ENCODE results near the gene EP400.

The EP400 gene

GRCh38 chr12:132052196-132052932, 102.6 kb downstream of the EP400 start:
- DNase-seq = no peak

DNA sequence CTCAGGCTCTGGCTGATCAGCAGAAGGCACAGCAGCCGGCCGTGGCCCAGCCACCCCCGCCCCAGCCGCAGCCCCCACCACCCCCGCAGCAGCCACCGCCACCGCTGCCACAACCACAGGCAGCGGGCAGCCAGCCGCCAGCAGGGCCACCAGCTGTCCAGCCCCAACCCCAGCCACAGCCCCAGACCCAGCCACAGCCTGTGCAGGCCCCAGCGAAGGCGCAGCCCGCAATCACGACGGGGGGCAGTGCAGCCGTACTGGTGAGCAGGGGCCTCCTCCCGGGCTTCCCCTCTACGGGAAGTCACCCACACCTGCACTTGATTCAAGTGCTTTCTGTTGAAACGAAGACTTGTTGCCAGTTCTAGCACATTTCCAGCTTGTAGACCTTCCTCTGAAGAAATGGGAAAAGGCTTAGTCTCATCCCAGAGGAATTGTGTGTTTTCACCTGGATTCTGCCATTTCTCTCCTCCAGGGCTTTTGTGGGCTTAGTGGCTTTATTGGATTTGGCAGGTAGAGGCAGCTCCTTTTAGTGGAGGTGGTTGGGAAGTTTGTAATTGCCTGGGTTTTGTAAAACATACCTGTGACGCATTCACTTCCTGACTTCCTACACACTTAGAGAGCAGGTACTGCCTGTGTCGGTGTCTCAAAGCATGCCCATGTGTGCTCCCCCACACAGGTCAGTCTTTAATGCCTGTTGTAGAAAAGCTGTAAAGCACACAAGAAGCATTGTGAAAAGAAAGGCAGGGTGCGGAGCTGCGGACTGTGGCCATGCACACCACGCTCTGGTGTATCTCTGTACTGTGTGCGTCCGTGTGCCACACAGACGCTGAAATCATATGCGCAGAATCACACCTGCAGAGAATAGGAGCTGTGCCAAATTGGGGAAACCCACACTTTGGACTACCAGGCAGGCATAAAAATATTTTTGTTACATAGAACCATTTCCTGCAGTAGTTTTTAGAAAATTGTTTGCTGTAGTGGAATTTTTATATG, 103.9 kb downstream of the EP400 start:
- DNase-seq = no peak

GRCh38 chr12:132054983-132055382, 105.2 kb downstream of the EP400 start:
- DNase-seq = no peak

DNA sequence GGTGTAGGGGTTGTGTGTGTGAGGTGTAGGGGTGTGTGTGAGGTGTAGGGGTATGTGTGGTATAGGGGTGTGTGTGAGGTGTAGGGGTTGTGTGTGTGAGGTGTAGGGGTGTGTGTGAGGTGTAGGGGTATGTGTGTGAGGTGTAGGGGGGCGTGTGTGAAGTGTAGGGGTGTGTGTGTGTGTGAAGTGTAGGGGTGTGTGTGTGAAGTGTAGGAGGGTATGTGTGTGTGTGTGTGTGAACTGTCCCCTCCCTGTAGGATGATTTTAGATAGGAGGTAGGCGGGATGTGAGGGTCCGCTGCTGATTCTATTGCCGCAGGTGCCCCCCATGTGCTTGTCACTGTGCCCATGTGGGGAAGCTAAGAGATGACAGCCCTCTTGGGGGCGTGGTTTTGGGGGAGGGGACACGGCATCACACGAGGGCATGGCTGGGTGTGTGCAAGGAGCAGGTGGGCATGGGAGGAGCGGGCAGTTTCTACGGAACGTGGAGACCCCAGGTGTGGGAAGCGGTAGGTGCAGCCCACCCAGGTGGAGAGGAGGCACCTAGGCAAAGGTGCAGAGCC, 105.9 kb downstream of the EP400 start:
- DNase-seq = no peak

- DNase-seq = no peak
Measured at GRCh38 chr12:132056320-132056719, 106.6 kb downstream of the EP400 start.

DNA sequence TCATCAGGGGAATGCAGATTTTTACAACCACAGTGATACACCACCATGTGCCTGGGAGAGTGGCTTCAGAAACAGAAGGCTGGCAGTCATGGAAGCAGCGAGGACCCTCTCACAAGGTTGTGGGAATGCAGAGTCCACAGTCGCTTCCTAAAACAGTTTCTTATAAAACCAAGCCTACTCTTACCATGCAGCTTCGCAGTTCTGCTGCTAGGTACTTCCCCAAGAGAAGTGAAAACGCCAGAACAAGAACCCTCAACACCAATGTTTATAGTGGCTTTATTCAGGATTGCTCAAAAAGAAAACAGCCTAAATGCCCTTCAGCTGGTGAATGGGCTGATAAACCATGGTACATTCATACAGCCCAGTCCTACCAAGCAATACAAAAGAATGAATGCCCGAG, 107.2 kb downstream of the EP400 start:
- no peak for DNase-seq

GRCh38 chr12:132057691-132058090, 107.9 kb downstream of the EP400 start:
- no peak for DNase-seq

DNA sequence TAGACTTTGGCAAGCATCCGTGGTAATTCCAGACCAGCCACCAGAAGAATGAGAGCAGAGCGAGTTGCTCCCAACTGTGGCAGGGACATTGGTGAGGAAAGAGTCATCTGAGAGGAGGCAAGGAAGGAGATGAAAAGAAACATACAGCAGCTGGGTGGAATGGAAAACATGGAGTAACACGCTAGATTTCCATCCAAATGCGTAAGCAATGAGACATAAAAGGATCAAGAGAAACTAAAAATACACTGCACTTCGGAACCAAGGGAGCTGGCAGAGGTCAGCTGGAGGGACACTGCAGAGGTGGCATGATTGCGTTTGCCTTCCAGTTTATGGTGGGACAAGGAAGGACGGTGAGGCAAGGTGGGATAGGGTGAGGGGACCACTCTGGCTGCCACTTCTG, 111.5 kb downstream of the EP400 start:
- no peak for DNase-seq

GRCh38 chr12:132061641-132062430, 112.1 kb downstream of the EP400 start:
- no peak for DNase-seq

GRCh38 chr12:132062481-132062880, 112.7 kb downstream of the EP400 start:
- DNase-seq = no peak

GRCh38 chr12:132063491-132063890, 113.7 kb downstream of the EP400 start:
- DNase-seq = no peak

DNA sequence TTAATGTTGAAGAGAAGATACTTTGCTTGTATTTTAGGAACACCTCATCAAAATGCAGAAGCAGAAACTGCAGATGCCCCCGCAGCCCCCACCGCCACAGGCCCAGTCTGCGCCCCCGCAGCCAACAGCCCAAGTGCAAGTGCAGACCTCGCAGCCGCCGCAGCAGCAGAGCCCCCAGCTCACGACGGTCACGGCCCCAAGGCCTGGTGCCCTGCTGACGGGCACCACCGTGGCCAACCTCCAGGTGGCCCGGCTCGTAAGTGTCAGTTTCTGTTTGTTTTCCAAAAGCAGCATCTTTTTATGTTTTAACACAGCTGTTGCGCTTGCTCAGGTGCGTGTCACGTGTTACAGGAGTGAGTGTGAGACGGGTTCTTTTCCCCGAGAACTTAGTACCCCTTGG, 114.9 kb downstream of the EP400 start:
- no peak for DNase-seq

GRCh38 chr12:132065203-132065602, 115.5 kb downstream of the EP400 start:
- no peak for DNase-seq

DNA sequence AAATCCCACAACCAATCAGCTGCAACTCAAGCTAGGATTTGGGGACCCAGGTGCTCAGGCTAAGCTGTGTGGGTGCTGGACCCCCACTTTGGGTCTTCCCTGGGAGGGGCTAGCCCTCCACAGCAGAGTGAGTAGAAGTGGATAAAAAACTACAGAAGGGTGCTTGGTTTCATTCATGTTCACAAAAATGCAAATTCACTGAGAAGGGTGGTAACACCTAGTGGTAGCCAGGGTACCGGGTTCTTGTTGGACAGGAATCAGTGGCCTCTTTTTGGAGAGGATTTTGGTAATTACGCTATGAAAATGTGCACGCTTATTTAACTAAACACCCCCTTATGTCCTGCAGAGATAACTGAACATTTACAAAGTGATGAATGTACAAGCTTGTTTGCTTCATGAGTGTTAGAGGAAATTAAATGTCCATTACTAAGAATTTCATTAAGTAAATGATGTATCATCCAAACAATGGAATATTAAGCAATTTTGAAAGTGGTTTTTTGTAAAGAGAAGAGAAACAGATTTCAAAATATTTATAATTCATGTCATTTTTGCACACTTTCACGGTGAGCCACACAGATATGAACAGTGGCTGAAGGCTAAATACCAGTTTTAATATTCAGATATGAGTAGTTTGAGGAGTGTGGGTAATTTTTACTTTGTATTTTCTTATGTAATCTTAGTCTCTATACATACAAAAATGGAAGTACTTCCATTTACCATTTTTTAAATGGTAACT, 116.0 kb downstream of the EP400 start:
- no peak for DNase-seq

- DNase-seq = no peak
Measured at GRCh38 chr12:132066345-132066685, 116.6 kb downstream of the EP400 start.

DNA sequence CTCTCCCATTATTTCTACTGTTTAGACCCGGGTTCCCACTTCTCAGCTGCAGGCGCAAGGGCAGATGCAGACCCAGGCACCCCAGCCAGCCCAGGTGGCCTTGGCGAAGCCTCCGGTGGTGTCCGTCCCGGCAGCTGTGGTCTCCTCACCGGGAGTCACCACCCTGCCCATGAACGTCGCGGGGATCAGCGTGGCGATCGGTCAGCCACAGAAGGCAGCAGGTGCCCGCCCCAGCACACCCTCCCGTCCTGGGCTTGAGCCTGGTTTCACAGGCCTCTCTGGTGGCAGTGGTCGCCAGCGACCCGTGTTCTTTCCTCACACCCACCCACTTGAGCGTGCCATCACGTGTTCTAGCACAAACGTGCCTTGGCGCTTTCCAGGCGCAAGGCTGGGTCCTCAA, 117.0 kb downstream of the EP400 start:
- no peak for DNase-seq

- DNase-seq = no peak
Measured at GRCh38 chr12:132067182-132067581, 117.4 kb downstream of the EP400 start.

- DNase-seq = no peak
Measured at GRCh38 chr12:132068250-132068649, 118.5 kb downstream of the EP400 start.

DNA sequence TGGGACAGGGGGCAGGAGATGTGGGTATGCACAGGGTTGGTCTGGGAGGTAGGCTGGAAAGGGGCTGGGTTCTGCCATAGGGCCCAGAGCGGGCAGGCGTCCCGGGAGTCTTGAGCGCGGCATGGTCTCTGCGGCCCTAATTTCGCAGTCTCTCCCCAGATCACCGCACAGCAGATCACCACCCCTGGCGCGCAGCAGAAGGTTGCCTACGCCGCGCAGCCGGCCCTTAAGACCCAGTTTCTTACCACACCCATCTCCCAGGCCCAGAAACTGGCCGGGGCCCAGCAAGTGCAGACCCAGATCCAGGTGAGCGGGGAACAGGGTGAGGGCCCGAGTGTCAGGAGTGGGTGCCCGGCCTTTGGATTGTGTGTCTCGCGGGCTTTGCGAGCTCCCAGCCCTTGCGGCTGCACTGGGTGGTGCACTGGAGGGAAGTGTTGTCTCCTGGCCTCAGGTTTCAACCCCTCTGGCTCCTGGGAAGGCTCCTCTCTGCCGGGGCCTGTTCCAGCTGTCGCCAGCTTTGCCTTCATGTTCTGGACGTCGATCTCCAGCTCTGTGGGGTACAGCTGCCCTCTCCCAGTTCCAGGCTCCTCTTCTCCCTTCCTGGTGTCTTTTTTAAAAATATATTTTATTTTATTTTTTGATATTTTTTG, 119.7 kb downstream of the EP400 start:
- no peak for DNase-seq

DNA sequence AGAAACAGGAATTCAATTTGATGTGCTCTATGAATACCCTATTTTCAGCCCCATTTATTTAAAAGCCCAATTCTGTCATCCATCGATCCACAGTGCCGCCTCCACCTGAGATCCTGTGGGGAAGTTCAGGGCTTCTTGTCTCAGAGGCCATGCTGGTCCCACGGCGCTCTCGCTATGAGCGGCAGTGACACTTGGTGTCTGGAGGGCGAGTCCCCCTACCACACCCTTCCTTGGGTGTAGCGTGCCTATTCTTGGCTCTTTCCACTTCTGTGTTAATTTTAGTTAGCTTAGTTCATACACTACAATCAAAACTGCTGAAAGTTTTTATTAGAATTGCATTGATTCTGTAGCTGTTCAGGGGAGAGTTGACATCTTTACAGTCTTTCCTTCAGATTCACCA, 120.6 kb downstream of the EP400 start:
- DNase-seq = no peak

DNA sequence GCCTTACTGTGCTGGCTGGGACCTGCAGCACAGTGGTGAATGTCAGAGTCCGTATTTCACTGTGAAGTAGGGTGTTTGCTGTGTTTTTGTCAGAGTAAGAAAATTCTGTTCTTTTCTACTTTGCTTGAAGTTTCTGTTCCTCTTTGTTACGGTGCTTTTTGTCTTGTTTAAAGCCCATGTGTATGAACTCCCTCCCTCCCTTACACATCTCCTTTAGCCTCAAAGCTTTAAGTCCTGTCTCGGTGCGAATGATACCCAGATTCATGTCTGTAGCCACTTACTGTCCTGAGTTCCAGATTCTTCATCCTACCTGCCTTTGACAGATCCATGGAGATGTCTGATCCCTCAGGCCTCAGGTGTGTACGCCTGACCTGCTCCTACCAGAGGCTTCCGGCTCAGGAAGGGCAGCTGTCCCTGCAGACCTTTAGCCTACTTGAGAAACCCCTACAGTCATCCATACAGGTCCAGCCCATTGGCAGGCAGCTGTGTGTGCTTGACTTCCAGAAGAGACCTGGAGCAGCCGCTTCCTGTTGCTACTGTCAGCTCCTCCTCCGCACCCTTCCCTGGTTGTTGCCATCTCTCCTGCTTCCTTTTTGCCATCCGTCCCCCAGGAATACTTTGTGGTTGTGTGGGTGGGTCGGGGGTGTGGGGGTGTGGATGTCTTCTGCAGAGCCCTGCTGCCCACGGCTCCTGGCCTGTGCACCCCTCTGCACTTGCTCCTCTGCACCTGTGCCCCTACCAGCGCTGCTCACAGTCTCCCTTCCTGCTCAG, 121.5 kb downstream of the EP400 start:
- DNase-seq = peak; percentile 1

All from NCI-H1092 treated with DMSO at 0.1 percent for 48 hours (cell line).